Heart right ventricle (tissue), 16 donors: ENCODE measurements around the gene ATP5PD. TPM values are rescaled to one million over a fixed set of nuclear protein-coding genes. Genes with fewer than 3 reads are reported as not detected.

ENCODE experiments used
- ATAC-seq, 8 donors: fragments of 200-7000 bp; cut with Tn5 transposase; one replicate each; pipeline ENCODE4 v1.9.1; 2020; ENCODE audit warnings: mild to moderate bottlenecking in 8 of 8, moderate library complexity in 8 of 8, moderate number of reproducible peaks in 1 of 8
- DNase-seq, 2 donors: peaks; one replicate each; pipeline ENCODE4 v3.0.0-alpha.2; 2020
- H3K27ac ChIP-seq, 10 donors: fragments of 200-600 bp; sonication (generic) in 2 of 10; one replicate each; pipeline versions ENCODE4 v1.5.0 to v1.8.0; 2020 to 2022; ENCODE audit warnings: mild to moderate bottlenecking in 3 of 10
- H3K27me3 ChIP-seq, 7 donors: fragments of 200-600 bp; one replicate each; pipeline ENCODE4 v1.8.0; 2021 to 2022; ENCODE audit warnings: mild to moderate bottlenecking in 2 of 7
- H3K36me3 ChIP-seq, 9 donors: fragments of 200-600 bp; sonication (generic) in 1 of 9; one replicate each; pipeline versions ENCODE4 v1.5.0 to v1.8.0; 2020 to 2022; ENCODE audit warnings: mild to moderate bottlenecking in 2 of 9
- H3K4me1 ChIP-seq, 9 donors: fragments of 200-600 bp; sonication (generic) in 1 of 9; one replicate each; pipeline versions ENCODE4 v1.5.0 to v1.8.0; 2020 to 2022; ENCODE audit warnings: mild to moderate bottlenecking in 4 of 9
- H3K4me3 ChIP-seq, 10 donors: fragments of 200-600 bp; sonication (generic) in 2 of 10; one replicate each; pipeline versions ENCODE4 v1.5.0 to v1.8.0; 2020 to 2022; ENCODE audit warnings: mild to moderate bottlenecking in 7 of 10, moderate library complexity in 2 of 10
- H3K9me3 ChIP-seq, 11 donors: fragments of 200-600 bp in 10 of 11; sonication (generic) in 2 of 11; one replicate each; pipeline versions ENCODE4 v1.5.0 to v1.8.0; 2013 to 2022; ENCODE audit warnings: mild to moderate bottlenecking in 2 of 11, control low read depth in 1 of 11, moderate library complexity in 1 of 11
- WGBS, 2 donors: extraction: QIAGEN DNeasy Blood & Tissue Kit; methylation state at CpG; one replicate each; pipeline ENCODE4 v1.1.7; 2013; ENCODE audit warnings: inconsistent platforms in 1 of 2; 5-methylcytosine and 5-hydroxymethylcytosine counted together
- intact Hi-C, 10 donors: fragments of 100-400 bp; cut with DNase I; formaldehyde crosslinking; loops; one replicate each; pipeline versions ENCODE4 v1.11.1 to v1.14.2; 2022
- polyA plus RNA-seq, 2 donors: library from polyadenylated mRNA; stranded (reverse); fragments of 200-250 nt; gene quantifications; one replicate each; pipeline ENCODE4 v1.2.3, GENCODE V29; 2013
- total RNA-seq, 10 donors: library from RNA; stranded (reverse); fragmentation: NEBNext Ultra II Directional in 3 of 10; extraction: Animal tissue kit (Norgen Biotek cat#: 25700) in 3 of 10; gene quantifications; one replicate each; pipeline versions ENCODE4 v1.2.1 to v1.2.4, GENCODE V29; 2021 to 2023
- TF ChIP-seq, protein P1 (sequence below), 9 donors: fragments of 200-600 bp; sonication (generic) in 2 of 9; IDR thresholded peaks; one replicate each; pipeline versions ENCODE4 v1.5.0 to v1.8.0; 2021 to 2022; ENCODE audit warnings: antibody characterized with exemption in 9 of 9, mild to moderate bottlenecking in 5 of 9, moderate library complexity in 1 of 9
- donor health status: Arrhythmogenic right ventricular cardiomyopathy.
- donor health status: ischemic (EF 13 %, LVEDD 7.1; RV severe dilation, severe dysfunction).
- donor health status: healthy with polysubstance abuse.
- donor health status: DM: no; HTN: yes; CAD: no.
- donor health status: DM: no; HTN: no; CAD: no.
- donor health status: ischemic (EF 25% LVEDD 6.9; RV normal size, moderate dysfunction).
- donor health status: ischemic (EF 25% LVEDD 5.7; RV mildly dilated, moderate dysfunction).
- donor health status: healthy.
- donor health status: DM: yes; HTN: yes; CAD: no.
- donor health status: Ischemic cardiomyopathy.
- donor health status: ischemic (EF 35%, LVEDD 5.7; RV mildly dilated, moderate dysfunction).
- donor health status: nonischemic (EF 11% LVEDD 7.7; RV severe dilation, severe dysfunction).
- donor health status: DM: yes; HTN: yes; CAD: no.
- donor health status: PGD.
- donor health status: ischemic (EF 29% LVEDD 5.4; RV normal size, mild dysfunction).
- donor health status: nonischemic (EF 23%, LVEDD 6.1; RV moderate dilation, normal function).

The ATP5PD gene
- total and polyA plus RNA-seq, 12 donors, result 678 to 2,296 (median 875) TPM

DNA sequence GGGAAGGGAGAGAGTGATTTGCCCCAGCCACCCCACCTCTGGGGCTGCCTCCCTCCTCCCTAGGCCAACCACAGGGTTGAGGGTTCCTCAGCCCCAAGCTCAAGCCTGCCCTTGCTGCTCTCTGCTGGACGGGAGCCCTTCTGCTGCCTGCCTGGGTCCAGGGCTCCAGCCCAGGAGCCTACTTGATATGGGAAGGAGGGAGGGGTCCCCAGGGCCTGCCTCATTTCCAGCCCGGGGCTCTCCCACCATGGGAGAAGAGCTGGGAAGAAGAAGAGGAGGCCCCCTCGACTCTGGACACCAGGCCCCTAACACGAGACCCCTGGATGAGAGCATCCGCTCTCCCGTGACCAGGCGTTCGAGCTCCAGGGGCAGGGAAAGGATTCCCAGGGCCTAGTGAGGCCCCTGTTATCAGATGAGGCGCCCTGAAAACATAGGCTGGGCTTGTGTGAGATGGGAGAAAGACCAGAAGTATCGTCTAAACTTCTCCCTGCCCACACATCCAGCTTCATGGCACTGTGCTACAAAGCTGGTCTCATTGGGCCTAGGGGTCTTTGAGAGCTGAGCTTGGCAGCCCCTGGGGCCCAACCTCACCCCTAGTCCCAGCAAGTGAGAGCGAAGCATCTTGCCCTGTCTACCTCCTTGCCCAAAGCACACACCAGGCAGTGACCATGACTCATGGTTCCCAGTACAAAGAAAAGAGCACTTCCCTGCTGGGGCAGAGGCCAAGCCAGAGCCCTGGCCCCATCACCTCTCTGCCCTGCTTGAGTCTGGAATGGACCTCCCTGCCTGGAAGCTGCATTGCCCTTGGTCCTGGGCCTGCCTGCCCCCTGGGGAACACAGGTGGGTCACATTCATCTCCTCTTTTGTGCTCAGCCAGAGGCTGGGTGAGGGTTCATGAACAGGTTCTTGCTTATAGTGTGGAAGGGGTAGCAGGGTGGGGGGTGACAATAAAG lies 42.0 kb upstream of the ATP5PD start:
- Histone ChIP-seq H3K4me3 (peak overlapping the region; percentile 24 to 88 (median 66)), H3K36me3 (peaks cover 0 to 3% (median 0%) of the 10 kb centered on the region in 9 donors), H3K9me3 (no peaks in the 10 kb centered on the region), H3K4me1 (peaks cover 14 to 64% (median 36%) of the 10 kb centered on the region in 9 donors), H3K27ac (peak overlapping the region; percentile 46 to 98 (median 93)), H3K27me3 (no peaks in the 10 kb centered on the region)
- 76 to 79% methylated on average over 11 of the region's 11 CpGs for WGBS, 2 donors
- DNase-seq, result peak in 1 of 2 donors; percentile 21
- TF ChIP-seq, protein P1, sequence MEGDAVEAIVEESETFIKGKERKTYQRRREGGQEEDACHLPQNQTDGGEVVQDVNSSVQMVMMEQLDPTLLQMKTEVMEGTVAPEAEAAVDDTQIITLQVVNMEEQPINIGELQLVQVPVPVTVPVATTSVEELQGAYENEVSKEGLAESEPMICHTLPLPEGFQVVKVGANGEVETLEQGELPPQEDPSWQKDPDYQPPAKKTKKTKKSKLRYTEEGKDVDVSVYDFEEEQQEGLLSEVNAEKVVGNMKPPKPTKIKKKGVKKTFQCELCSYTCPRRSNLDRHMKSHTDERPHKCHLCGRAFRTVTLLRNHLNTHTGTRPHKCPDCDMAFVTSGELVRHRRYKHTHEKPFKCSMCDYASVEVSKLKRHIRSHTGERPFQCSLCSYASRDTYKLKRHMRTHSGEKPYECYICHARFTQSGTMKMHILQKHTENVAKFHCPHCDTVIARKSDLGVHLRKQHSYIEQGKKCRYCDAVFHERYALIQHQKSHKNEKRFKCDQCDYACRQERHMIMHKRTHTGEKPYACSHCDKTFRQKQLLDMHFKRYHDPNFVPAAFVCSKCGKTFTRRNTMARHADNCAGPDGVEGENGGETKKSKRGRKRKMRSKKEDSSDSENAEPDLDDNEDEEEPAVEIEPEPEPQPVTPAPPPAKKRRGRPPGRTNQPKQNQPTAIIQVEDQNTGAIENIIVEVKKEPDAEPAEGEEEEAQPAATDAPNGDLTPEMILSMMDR (IDR thresholded peaks at IDR 0.05), result peak in 1 of 9 donors; percentile 14
- peak; percentile 9 to 52 (median 24) for ATAC-seq
- intact Hi-C loops, result no loop called here

DNA sequence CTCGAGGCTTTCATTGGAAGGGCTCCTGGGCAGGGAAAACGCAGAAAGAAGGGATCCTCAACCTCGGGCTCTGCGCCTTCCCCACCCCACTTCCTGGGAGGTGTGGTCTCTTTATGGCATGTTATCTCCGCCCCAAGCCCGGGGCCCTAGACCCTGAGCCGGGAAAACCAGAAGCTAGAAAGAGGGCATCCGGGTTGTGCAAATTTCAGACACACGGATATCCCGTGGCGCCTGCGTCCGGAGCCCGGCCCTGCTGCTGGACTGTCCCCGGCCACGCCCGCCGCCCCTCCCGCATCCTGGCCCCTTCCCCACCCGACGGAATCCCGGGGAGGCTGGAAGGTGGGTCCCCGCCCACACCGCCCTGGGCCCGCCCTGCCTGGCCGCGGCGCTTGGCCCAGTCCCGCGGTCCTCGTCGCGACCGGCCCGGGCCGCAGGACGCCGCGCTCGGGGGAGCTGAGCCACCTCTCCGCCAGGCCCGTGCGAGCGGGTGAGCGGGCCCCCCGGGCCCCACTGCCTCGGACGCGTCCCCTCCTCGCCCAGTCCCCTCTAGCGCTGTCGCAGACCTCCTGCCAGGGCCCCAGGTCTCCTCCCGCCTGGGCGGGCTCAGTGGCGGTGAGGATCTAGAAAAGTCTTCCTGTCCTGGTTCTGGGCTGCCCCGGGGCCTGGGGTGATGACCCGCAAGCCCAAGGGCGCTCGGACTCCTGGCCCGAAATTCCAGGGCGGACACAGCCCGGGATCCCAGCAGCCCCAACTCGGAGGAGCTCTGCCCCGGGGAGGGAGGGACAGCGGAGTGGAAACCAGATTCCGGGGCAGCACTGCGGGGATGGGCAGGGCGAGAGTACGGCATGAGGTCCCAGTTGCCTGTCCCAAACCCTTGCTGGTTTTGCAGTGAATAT lies 41.0 kb upstream of the ATP5PD start, which contains the start of gene SLC16A5:
SLC16A5 (plus strand) TSS at position 397 of the 896 bp plus-strand sequence. CDS start 5,683 bp downstream, outside the sequence.
- ATAC-seq, result peak; percentile 91 to 95 (median 94)
- H3K4me1 ChIP-seq, result peaks cover 14 to 60% (median 37%) of the 10 kb centered on the region in 9 donors
- no peaks in the 10 kb centered on the region for H3K27me3 ChIP-seq
- peak within 1 kb of the TSS; percentile 24 to 88 (median 66) for H3K4me3 ChIP-seq
- intact Hi-C loops, result no loop called here
- H3K36me3 ChIP-seq, result no peaks in the 10 kb centered on the region
- no peaks in the 10 kb centered on the region for H3K9me3 ChIP-seq
- 4 to 5% methylated on average over 61 to 69 of the region's 69 CpGs for WGBS, 2 donors
- TF ChIP-seq, protein P1 (IDR thresholded peaks at IDR 0.05), result no peak
- peak; percentile 89 to 91 for DNase-seq
- H3K27ac ChIP-seq, result peak within 1 kb of the TSS; percentile 46 to 98 (median 93)

DNA sequence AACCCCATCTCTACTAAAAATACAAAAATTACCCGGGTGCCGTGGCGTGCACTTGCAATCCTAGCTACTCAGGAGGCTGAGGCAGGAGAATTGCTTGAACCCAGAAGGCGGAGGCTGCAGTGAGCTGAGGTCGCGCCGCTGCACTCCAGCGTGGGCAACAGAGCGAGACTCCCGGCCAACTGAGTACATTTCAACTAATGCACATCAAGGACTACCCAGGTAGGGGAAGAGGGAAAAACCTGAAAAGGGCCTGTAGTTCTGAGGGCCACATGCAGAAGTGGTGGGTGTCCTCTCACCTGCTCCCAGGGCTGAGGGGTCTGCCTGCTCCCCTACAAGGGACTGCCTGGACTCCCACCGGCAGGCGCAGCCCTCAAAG lies 40.4 kb upstream of the ATP5PD start:
- 71 to 77% methylated on average over 12 of the region's 12 CpGs for WGBS, 2 donors
- H3K4me3 ChIP-seq, result peak overlapping the region; percentile 24 to 88 (median 66)
- DNase-seq (no peak), ATAC-seq (peak in 1 of 8 donors; percentile 0)
- intact Hi-C loops, result no loop called here
- peaks cover 14 to 60% (median 37%) of the 10 kb centered on the region in 9 donors for H3K4me1 ChIP-seq
- H3K36me3 ChIP-seq, result no peaks in the 10 kb centered on the region
- no peaks in the 10 kb centered on the region for H3K9me3 ChIP-seq
- no peaks in the 10 kb centered on the region for H3K27me3 ChIP-seq
- TF ChIP-seq, protein P1 (IDR thresholded peaks at IDR 0.05), result no peak
- peak overlapping the region in 9 of 10 donors; percentile 68 to 98 (median 94) for H3K27ac ChIP-seq
